H9 (cell line): Measurements from ENCODE around the gene ANKRD55. TPM values are rescaled to one million over a fixed set of nuclear protein-coding genes. Genes with fewer than 3 reads are reported as not detected.

Experiments used
- DNase-seq: peaks from one replicate; pipeline ENCODE4 v3.0.0-alpha.2; 2017
- H2AFZ ChIP-seq: one replicate; pipeline ENCODE4 v1.6.1; 2013; ENCODE audit warnings: mild to moderate bottlenecking, low read length, control low read depth, moderate library complexity
- H2AK5ac ChIP-seq: 2 replicates; pipeline ENCODE4 v1.6.1; 2013; ENCODE audit warnings: low read length, control low read depth, mixed read lengths; ENCODE audit not compliant: insufficient read length
- H2BK120ac ChIP-seq: one replicate; pipeline ENCODE4 v1.6.1; 2013; ENCODE audit warnings: low read depth, mild to moderate bottlenecking, low read length, control low read depth, inconsistent platforms; ENCODE audit not compliant: poor library complexity, severe bottlenecking
- H2BK12ac ChIP-seq: 2 replicates; pipeline ENCODE4 v1.6.1; 2013; ENCODE audit warnings: low read length, control low read depth, mixed read lengths, low read depth; ENCODE audit not compliant: insufficient read length
- H2BK15ac ChIP-seq: 2 replicates; pipeline ENCODE4 v1.6.1; 2013; ENCODE audit warnings: low read depth, low read length, control low read depth
- H2BK20ac ChIP-seq: one replicate; pipeline ENCODE4 v1.6.1; 2013; ENCODE audit warnings: low read depth, mild to moderate bottlenecking, low read length, control low read depth, inconsistent platforms; ENCODE audit not compliant: poor library complexity, severe bottlenecking
- H2BK5ac ChIP-seq: 2 replicates; pipeline ENCODE4 v1.6.1; 2013; ENCODE audit warnings: low read length, control low read depth, mixed read lengths; ENCODE audit not compliant: insufficient read length
- H3K14ac ChIP-seq: 2 replicates; pipeline ENCODE4 v1.6.1; 2013; ENCODE audit warnings: low read length, control low read depth; ENCODE audit not compliant: insufficient read depth
- H3K18ac ChIP-seq: 2 replicates; pipeline ENCODE4 v1.6.1; 2013; ENCODE audit warnings: low read depth, mild to moderate bottlenecking, mixed read lengths, low read length, control low read depth; ENCODE audit not compliant: insufficient read length
- H3K23ac ChIP-seq: 2 replicates; pipeline ENCODE4 v1.6.1; 2013; ENCODE audit warnings: low read length, control low read depth, mixed read lengths, low read depth; ENCODE audit not compliant: insufficient read length
- H3K23me2 ChIP-seq: 2 replicates; pipeline ENCODE4 v1.6.1; 2013; ENCODE audit warnings: low read depth, mild to moderate bottlenecking, mixed read lengths, low read length, control low read depth; ENCODE audit not compliant: insufficient read length, poor library complexity, severe bottlenecking
- H3K27ac ChIP-seq: 2 replicates; pipeline ENCODE4 v1.5.1; 2013; ENCODE audit warnings: low read length, control low read depth, mixed read lengths, low read depth; ENCODE audit not compliant: insufficient read length
- H3K27me3 ChIP-seq: 2 replicates; pipeline ENCODE4 v1.6.1; 2013; ENCODE audit warnings: low read length, control low read depth, inconsistent platforms; ENCODE audit not compliant: insufficient read depth
- H3K4ac ChIP-seq: 2 replicates; pipeline ENCODE4 v1.6.1; 2013; ENCODE audit warnings: low read depth, mild to moderate bottlenecking, control low read depth, inconsistent platforms, low read length, moderate library complexity
- H3K4me1 ChIP-seq: 2 replicates; pipeline ENCODE4 v1.6.1; 2013; ENCODE audit warnings: low read length, control low read depth, inconsistent platforms; ENCODE audit not compliant: insufficient read depth
- H3K4me2 ChIP-seq: 2 replicates; pipeline ENCODE4 v1.6.1; 2013; ENCODE audit warnings: low read length, control low read depth, mixed read lengths; ENCODE audit not compliant: insufficient read length, insufficient read depth
- H3K56ac ChIP-seq: 2 replicates; pipeline ENCODE4 v1.6.1; 2013; ENCODE audit warnings: low read depth, mild to moderate bottlenecking, mixed read lengths, low read length, control low read depth; ENCODE audit not compliant: insufficient read length
- H3K79me1 ChIP-seq: 2 replicates; pipeline ENCODE4 v1.6.1; 2013; ENCODE audit warnings: low read depth, mild to moderate bottlenecking, moderate library complexity, low read length, control low read depth, inconsistent platforms; ENCODE audit not compliant: insufficient read depth, poor library complexity, severe bottlenecking
- H3K79me2 ChIP-seq: 2 replicates; pipeline ENCODE4 v1.6.1; 2013; ENCODE audit warnings: low read length, control low read depth, inconsistent platforms; ENCODE audit not compliant: insufficient read depth
- H3K9ac ChIP-seq: 2 replicates; pipeline ENCODE4 v1.6.1; 2013; ENCODE audit warnings: low read length, control low read depth, mixed read lengths; ENCODE audit not compliant: insufficient read length; ENCODE audit errors: extremely low read depth
- H3K9me3 ChIP-seq: one replicate; pipeline ENCODE4 v1.6.1; 2013; ENCODE audit warnings: low read depth, low read length, inconsistent platforms; ENCODE audit not compliant: control insufficient read depth
- H3T11ph ChIP-seq: one replicate; pipeline ENCODE4 v1.6.1; 2013; ENCODE audit warnings: mild to moderate bottlenecking, low read length, control low read depth, inconsistent platforms
- H4K20me1 ChIP-seq: one replicate; pipeline ENCODE4 v1.6.1; 2013; ENCODE audit not compliant: control insufficient read depth, insufficient read length, insufficient read depth
- H4K5ac ChIP-seq: 2 replicates; pipeline ENCODE4 v1.6.1; 2013; ENCODE audit warnings: low read depth, mild to moderate bottlenecking, mixed read lengths, low read length, control low read depth; ENCODE audit not compliant: insufficient read length
- H4K8ac ChIP-seq: replicated peaks from 2 replicates; pipeline ENCODE4 v1.6.1; 2013; ENCODE audit warnings: low read length, control low read depth, mixed read lengths, low read depth; ENCODE audit not compliant: insufficient read length
- H4K91ac ChIP-seq: 2 replicates; pipeline ENCODE4 v1.6.1; 2013; ENCODE audit warnings: low read depth, mild to moderate bottlenecking, moderate library complexity, mixed read lengths, low read length, control low read depth; ENCODE audit not compliant: insufficient read length
- H3K27ac Mint-ChIP-seq, 3 experiments: 2 replicates in 2 of 3; 3 replicates in 1 of 3; pipeline ENCODE4 v1.8.0; 2020 to 2021; ENCODE audit warnings: mixed read lengths in 3 of 3, mild to moderate bottlenecking in 1 of 3, moderate library complexity in 1 of 3
- H3K27me3 Mint-ChIP-seq: 2 replicates; pipeline ENCODE4 v1.8.0; 2021; ENCODE audit warnings: low read depth, mild to moderate bottlenecking, moderate library complexity, mixed read lengths
- H3K36me3 Mint-ChIP-seq, 3 experiments: 2 replicates in 2 of 3; 3 replicates in 1 of 3; pipeline ENCODE4 v1.8.0; 2020 to 2021; ENCODE audit warnings: low read depth in 3 of 3, mixed read lengths in 3 of 3; ENCODE audit not compliant: insufficient read depth in 1 of 3
- H3K4me1 Mint-ChIP-seq, 2 experiments: 2 replicates each; pipeline ENCODE4 v1.8.0; 2020; ENCODE audit warnings: mixed read lengths in 2 of 2
- H3K4me3 Mint-ChIP-seq, 2 experiments: 2 replicates in 1 of 2; 3 replicates in 1 of 2; pipeline ENCODE4 v1.8.0; 2020 to 2021; ENCODE audit warnings: mild to moderate bottlenecking in 2 of 2, mixed read lengths in 2 of 2, moderate library complexity in 1 of 2
- H3K9me3 Mint-ChIP-seq, 2 experiments: 2 replicates in 1 of 2; 3 replicates in 1 of 2; pipeline ENCODE4 v1.8.0; 2020; ENCODE audit warnings: mild to moderate bottlenecking in 2 of 2, mixed read lengths in 2 of 2, moderate library complexity in 1 of 2
- WGBS: extraction: QIAGEN DNeasy Blood & Tissue Kit; methylation state at CpG from one replicate; pipeline ENCODE4 v1.1.7; 2013; ENCODE audit warnings: missing lambda C conversion rate, low lambda C conversion rate, mixed read lengths; ENCODE audit not compliant: insufficient read length; ENCODE audit errors: extremely low coverage; 5-methylcytosine and 5-hydroxymethylcytosine counted together
- total RNA-seq: library from RNA; stranded (reverse); gene quantifications from 2 replicates; pipeline ENCODE4 v1.2.1, GENCODE V29; 2021
- TF ChIP-seq, protein P1 (sequence below): fragments of 200-600 bp; sonication (generic); conservative IDR thresholded peaks from 3 replicates; pipeline ENCODE4 v1.8.0; 2021; ENCODE audit warnings: antibody characterized with exemption, mild to moderate bottlenecking

ANKRD55 gene
- total RNA-seq, 1 experiment from 2014 or later: not detected

DNA sequence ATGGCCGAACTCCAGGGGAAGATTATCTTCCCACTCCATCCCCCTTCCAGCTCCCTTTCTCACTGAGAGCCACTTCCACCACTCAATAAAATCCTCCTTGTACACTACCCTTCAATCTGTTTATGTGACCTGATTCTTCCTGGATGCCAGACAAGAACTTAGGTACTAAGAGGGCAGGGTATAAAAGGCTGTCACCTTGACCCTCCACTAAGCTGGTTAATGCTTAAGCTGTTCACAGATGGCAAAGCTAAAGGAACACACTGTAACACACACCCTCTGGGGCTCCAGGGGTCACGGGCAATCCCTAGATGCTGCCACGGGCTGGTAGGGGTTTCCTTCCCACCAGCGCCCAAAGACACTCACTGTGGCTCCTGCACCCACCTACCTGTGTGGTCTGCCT lies 179.8 kb downstream of the ANKRD55 start:
- Mint-ChIP-seq H3K9me3 (peaks cover 6 to 8% of the 10 kb centered on the region in 2 experiments; a peak in 3 of 5 replicates), H3K27me3 (no peaks in the 10 kb centered on the region; the same call in 1 of the 2 replicates), H3K27ac (no peak overlapping the region), H3K36me3 (peaks cover 0 to 7% (median 3%) of the 10 kb centered on the region in 3 experiments; a peak in 2 of 7 replicates), H3K4me1 (no peaks in the 10 kb centered on the region), H3K4me3 (no peak overlapping the region)
- no peaks in the 10 kb centered on the region for H3K9me3 ChIP-seq
- no peak overlapping the region for H2AFZ ChIP-seq
- no peak overlapping the region for H4K8ac ChIP-seq
- H3K9ac ChIP-seq: no peak overlapping the region
- H3T11ph ChIP-seq: no peak overlapping the region
- H4K20me1 ChIP-seq: no peaks in the 10 kb centered on the region
- H3K18ac ChIP-seq: no peak overlapping the region
- no peak overlapping the region for H3K4me2 ChIP-seq
- no peak overlapping the region for H2BK12ac ChIP-seq
- H2BK15ac ChIP-seq: no peak overlapping the region
- H4K5ac ChIP-seq: no peak overlapping the region
- H3K14ac ChIP-seq: no peak overlapping the region
- no peak overlapping the region for H2BK120ac ChIP-seq
- H3K27ac ChIP-seq: no peak overlapping the region
- no peak overlapping the region for H3K4ac ChIP-seq
- H4K91ac ChIP-seq: no peak overlapping the region
- H3K4me1 ChIP-seq: no peaks in the 10 kb centered on the region
- no peak overlapping the region for H3K23ac ChIP-seq
- no peaks in the 10 kb centered on the region for H3K79me2 ChIP-seq
- H2BK20ac ChIP-seq: no peak overlapping the region
- no peaks in the 10 kb centered on the region for H3K23me2 ChIP-seq
- no peaks in the 10 kb centered on the region for H3K27me3 ChIP-seq
- H3K79me1 ChIP-seq: no peaks in the 10 kb centered on the region
- H2BK5ac ChIP-seq: no peak overlapping the region
- no CpG with 5 or more reads among the region's 4 CpGs for WGBS
- TF ChIP-seq, protein P1, sequence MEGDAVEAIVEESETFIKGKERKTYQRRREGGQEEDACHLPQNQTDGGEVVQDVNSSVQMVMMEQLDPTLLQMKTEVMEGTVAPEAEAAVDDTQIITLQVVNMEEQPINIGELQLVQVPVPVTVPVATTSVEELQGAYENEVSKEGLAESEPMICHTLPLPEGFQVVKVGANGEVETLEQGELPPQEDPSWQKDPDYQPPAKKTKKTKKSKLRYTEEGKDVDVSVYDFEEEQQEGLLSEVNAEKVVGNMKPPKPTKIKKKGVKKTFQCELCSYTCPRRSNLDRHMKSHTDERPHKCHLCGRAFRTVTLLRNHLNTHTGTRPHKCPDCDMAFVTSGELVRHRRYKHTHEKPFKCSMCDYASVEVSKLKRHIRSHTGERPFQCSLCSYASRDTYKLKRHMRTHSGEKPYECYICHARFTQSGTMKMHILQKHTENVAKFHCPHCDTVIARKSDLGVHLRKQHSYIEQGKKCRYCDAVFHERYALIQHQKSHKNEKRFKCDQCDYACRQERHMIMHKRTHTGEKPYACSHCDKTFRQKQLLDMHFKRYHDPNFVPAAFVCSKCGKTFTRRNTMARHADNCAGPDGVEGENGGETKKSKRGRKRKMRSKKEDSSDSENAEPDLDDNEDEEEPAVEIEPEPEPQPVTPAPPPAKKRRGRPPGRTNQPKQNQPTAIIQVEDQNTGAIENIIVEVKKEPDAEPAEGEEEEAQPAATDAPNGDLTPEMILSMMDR: no peak
- H2AK5ac ChIP-seq: no peak overlapping the region
- no peak for DNase-seq
- H3K56ac ChIP-seq: no peak overlapping the region
